ENCODE measurements around the gene CCDC92. TPM values are rescaled to one million over a fixed set of nuclear protein-coding genes. Genes with fewer than 3 reads are reported as not detected.

Gene CCDC92
- total and polyA plus RNA-seq, 2 donors (not counting 1 experiment from before 2014, with no cell fraction given): 26.6 to 36.2 TPM

- no peaks in the 10 kb centered on the region for H3K9me3 ChIP-seq (ENCODE audit: control extremely low read depth in 1 of 3, control insufficient read depth in 2 of 3, insufficient read depth in 1 of 3, low read length in 2 of 3)
- peaks cover 5% of the 10 kb centered on the region for H3K79me2 ChIP-seq (ENCODE audit: control insufficient read depth, insufficient read depth, low read length)
- TF ChIP-seq CTCF (IDR thresholded peaks at IDR 0.05) (no peak), EZH2 (IDR thresholded peaks at IDR 0.05; ENCODE audit: borderline replicate concordance, insufficient read depth, low read depth, low read length, poor library complexity, severe bottlenecking) (no peak)
- H3K4me1 ChIP-seq (ENCODE audit: control insufficient read depth in 2 of 2, insufficient read depth in 2 of 2, low read length in 2 of 2): peaks cover 12 to 13% of the 10 kb centered on the region in 2 donors
- no peak overlapping the region for H3K9ac ChIP-seq (ENCODE audit: low read length)
- DNase-seq (no peak), ATAC-seq (ENCODE audit: low read depth) (no peak)
- H3K4me3 Mint-ChIP-seq: no peak overlapping the region
- H3K27ac ChIP-seq (ENCODE audit: low read length in 2 of 2): no peak overlapping the region
- no peaks in the 10 kb centered on the region for H3K9me3 Mint-ChIP-seq (ENCODE audit: insufficient read depth)
- ChIA-PET CTCF (interaction anchor here (0.9 kb wide), 1 partner anchor 21 kb away, joined by 3 read pairs; no protein-coding TSS in a partner anchor), POLR2A (no interaction called here)
- H3K27me3 Mint-ChIP-seq: no peaks in the 10 kb centered on the region
- H3K27ac Mint-ChIP-seq: no peak overlapping the region
- WGBS (ENCODE audit: insufficient coverage): 96% methylated on average over 4 of the region's 8 CpGs
- H3K27me3 ChIP-seq (replicated peaks in 1 of 4; ENCODE audit: control extremely low read depth in 1 of 4, control insufficient read depth in 3 of 4, insufficient read depth in 4 of 4, low read length in 3 of 4): no peaks in the 10 kb centered on the region
- H3K36me3 ChIP-seq (replicated peaks in 1 of 2; ENCODE audit: control extremely low read depth in 1 of 2, control insufficient read depth in 1 of 2, extremely low read depth in 1 of 2, insufficient read depth in 2 of 2, low read length in 1 of 2): peaks cover 2 to 39% of the 10 kb centered on the region in 2 experiments
- intact Hi-C loops (cut with micrococcal nuclease): no loop called here
- no peak overlapping the region for H3K4me2 ChIP-seq (replicated peaks; ENCODE audit: low read depth, low read length, poor library complexity, severe bottlenecking)
- H2AFZ ChIP-seq (ENCODE audit: insufficient read depth, low read depth, low read length, poor library complexity, severe bottlenecking): no peak overlapping the region
- H3K4me1 Mint-ChIP-seq: peaks cover 16% of the 10 kb centered on the region
- H4K20me1 ChIP-seq (ENCODE audit: control insufficient read depth, insufficient read depth, low read length, poor library complexity, severe bottlenecking): no peaks in the 10 kb centered on the region
- no peak overlapping the region for H3K4me3 ChIP-seq (ENCODE audit: control extremely low read depth in 1 of 5, extremely low read depth in 1 of 5, insufficient read depth in 1 of 5, low read depth in 2 of 5, low read length in 4 of 5)
Measured at GRCh38 chr12:124011435-124012115, 38.9 kb upstream of the CCDC92 start.

- Histone ChIP-seq H3K4me2 (replicated peaks; ENCODE audit: low read depth, low read length, poor library complexity, severe bottlenecking) (no peak overlapping the region), H3K79me2 (ENCODE audit: control insufficient read depth, insufficient read depth, low read length) (peaks cover 5% of the 10 kb centered on the region), H3K27ac (ENCODE audit: low read length in 2 of 2) (no peak overlapping the region), H3K4me1 (ENCODE audit: control insufficient read depth in 2 of 2, insufficient read depth in 2 of 2, low read length in 2 of 2) (peaks cover 20 to 21% of the 10 kb centered on the region in 2 donors), H3K4me3 (ENCODE audit: control extremely low read depth in 1 of 5, extremely low read depth in 1 of 5, insufficient read depth in 1 of 5, low read depth in 2 of 5, low read length in 4 of 5) (no peak overlapping the region), H2AFZ (ENCODE audit: insufficient read depth, low read depth, low read length, poor library complexity, severe bottlenecking) (no peak overlapping the region), H3K36me3 (replicated peaks in 1 of 2; ENCODE audit: control extremely low read depth in 1 of 2, control insufficient read depth in 1 of 2, extremely low read depth in 1 of 2, insufficient read depth in 2 of 2, low read length in 1 of 2) (peaks cover 2 to 39% of the 10 kb centered on the region in 2 experiments), H3K9me3 (ENCODE audit: control extremely low read depth in 1 of 3, control insufficient read depth in 2 of 3, insufficient read depth in 1 of 3, low read length in 2 of 3) (no peaks in the 10 kb centered on the region), H3K27me3 (replicated peaks in 1 of 4; ENCODE audit: control extremely low read depth in 1 of 4, control insufficient read depth in 3 of 4, insufficient read depth in 4 of 4, low read length in 3 of 4) (no peaks in the 10 kb centered on the region), H3K9ac (ENCODE audit: low read length) (no peak overlapping the region), H4K20me1 (ENCODE audit: control insufficient read depth, insufficient read depth, low read length, poor library complexity, severe bottlenecking) (no peaks in the 10 kb centered on the region)
- Mint-ChIP-seq H3K27ac (no peak overlapping the region), H3K4me1 (peaks cover 25% of the 10 kb centered on the region), H3K4me3 (no peak overlapping the region), H3K9me3 (ENCODE audit: insufficient read depth) (no peaks in the 10 kb centered on the region), H3K27me3 (no peaks in the 10 kb centered on the region)
- intact Hi-C loops (cut with micrococcal nuclease): no loop called here
- 100% methylated on average over 3 of the region's 3 CpGs for WGBS (ENCODE audit: insufficient coverage)
- DNase-seq (no peak), ATAC-seq (ENCODE audit: low read depth) (no peak)
- ChIA-PET POLR2A (no interaction called here), CTCF (no interaction called here)
- no peak for TF ChIP-seq CTCF (IDR thresholded peaks at IDR 0.05)
- TF ChIP-seq EZH2 (IDR thresholded peaks at IDR 0.05; ENCODE audit: borderline replicate concordance, insufficient read depth, low read depth, low read length, poor library complexity, severe bottlenecking): no peak
Measured at GRCh38 chr12:124010687-124011086, 38.1 kb upstream of the CCDC92 start.
